HepG2 (cell line): ENCODE data around the gene SPATS2. TPM values are rescaled to one million over a fixed set of nuclear protein-coding genes. Genes with fewer than 3 reads are reported as not detected.

ENCODE experiments used
- ARID5B ChIP-seq: IDR thresholded peaks from 2 replicates; pipeline ENCODE4 v1.4.0; 2020; ENCODE audit warnings: mild to moderate bottlenecking, missing genetic modification reagents
- ATF1 ChIP-seq: IDR thresholded peaks from 2 replicates; pipeline ENCODE4 v1.6.1; 2016; ENCODE audit warnings: mild to moderate bottlenecking, control low read depth
- JARID2 ChIP-seq: sonication (generic); formaldehyde crosslinking; IDR thresholded peaks from 2 replicates; pipeline ENCODE4 v1.8.1; 2023; ENCODE audit warnings: missing genetic modification reagents, inconsistent platforms; ENCODE audit not compliant: insufficient replicate concordance
- MEF2D ChIP-seq: sonication (generic); formaldehyde crosslinking; IDR thresholded peaks from 2 replicates; pipeline ENCODE4 v1.5.1; 2020; ENCODE audit warnings: mild to moderate bottlenecking, missing genetic modification reagents
- MTA1 ChIP-seq: sonication (generic); formaldehyde crosslinking; IDR thresholded peaks from 2 replicates; pipeline ENCODE4 v1.4.0; 2020; ENCODE audit warnings: missing genetic modification reagents, mild to moderate bottlenecking, borderline replicate concordance
- NCOA5 ChIP-seq: sonication (generic); formaldehyde crosslinking; IDR thresholded peaks from 2 replicates; pipeline ENCODE4 v1.4.0; 2020; ENCODE audit warnings: missing genetic modification reagents
- PITX1 ChIP-seq: sonication (generic); formaldehyde crosslinking; IDR thresholded peaks from 2 replicates; pipeline ENCODE4 v1.5.1; 2020; ENCODE audit warnings: mild to moderate bottlenecking, missing genetic modification reagents
- SNRNP70 ChIP-seq: fragments of 200-400 bp; formaldehyde crosslinking; IDR thresholded peaks from 2 replicates; pipeline ENCODE4 v1.6.1; 2017; ENCODE audit warnings: mild to moderate bottlenecking, low read depth, low read length, moderate library complexity
- YEATS2 ChIP-seq: sonication (generic); formaldehyde crosslinking; IDR thresholded peaks from 2 replicates; pipeline ENCODE4 v1.4.0; 2020; ENCODE audit warnings: missing genetic modification reagents, borderline replicate concordance
- ZFX ChIP-seq: sonication (generic); formaldehyde crosslinking; IDR thresholded peaks from 2 replicates; pipeline ENCODE4 v1.4.0; 2020; ENCODE audit warnings: mild to moderate bottlenecking, low read depth, missing genetic modification reagents, moderate library complexity
- ZNF629 ChIP-seq: sonication (generic); formaldehyde crosslinking; conservative IDR thresholded peaks from 2 replicates; pipeline ENCODE4 v1.5.0; 2020; ENCODE audit warnings: missing genetic modification reagents
- ZNF652 ChIP-seq: IDR thresholded peaks from 2 replicates; pipeline ENCODE4 v1.6.1; 2016; ENCODE audit warnings: low read depth, borderline replicate concordance
- polyA plus RNA-seq, 8 experiments: library from polyadenylated mRNA; depleted of rRNA in 3 of 8; stranded (reverse) in 7 of 8; unstranded in 1 of 8; fragments of >200 nt; fragmentation: Illumina TruSeq in 4 of 8; extraction: Trizol in 4 of 8; gene quantifications; 2 replicates each; pipeline versions ENCODE4 v1.2.1 to v1.2.3, GENCODE V29; 2011 to 2016; ENCODE audit warnings: low read depth in 4 of 8, missing spikeins in 1 of 8, mixed read lengths in 1 of 8; ENCODE audit not compliant: insufficient read depth in 1 of 8
- total RNA-seq, 5 experiments: library from RNA; depleted of rRNA; stranded (reverse); fragments of >200 nt; fragmentation: Illumina TruSeq; extraction: Trizol; gene quantifications; 2 replicates each; pipeline ENCODE4 v1.2.3, GENCODE V29; 2016; ENCODE audit warnings: low read depth in 1 of 5
- TF ChIP-seq, protein P1 (sequence below): sonication (generic); formaldehyde crosslinking; IDR thresholded peaks from 2 replicates; pipeline ENCODE4 v1.8.0; 2022; ENCODE audit warnings: mild to moderate bottlenecking, missing genetic modification reagents, moderate library complexity
- TF ChIP-seq, protein P2 (sequence below), 2 experiments: fragments of 450-650 bp in 1 of 2; sonication (generic) in 1 of 2; formaldehyde crosslinking in 1 of 2; IDR thresholded peaks; 2 replicates each; pipeline versions ENCODE4 v1.6.1 to v1.8.0; 2016 to 2022; ENCODE audit warnings: antibody characterized with exemption in 1 of 2, mild to moderate bottlenecking in 1 of 2, missing genetic modification reagents in 1 of 2

The SPATS2 gene
- total and polyA plus RNA-seq, 2 of the 13 experiments (the other 11 are each of a cell fraction or from before 2014, with no cell fraction given): 19.3 to 28.1 TPM

DNA sequence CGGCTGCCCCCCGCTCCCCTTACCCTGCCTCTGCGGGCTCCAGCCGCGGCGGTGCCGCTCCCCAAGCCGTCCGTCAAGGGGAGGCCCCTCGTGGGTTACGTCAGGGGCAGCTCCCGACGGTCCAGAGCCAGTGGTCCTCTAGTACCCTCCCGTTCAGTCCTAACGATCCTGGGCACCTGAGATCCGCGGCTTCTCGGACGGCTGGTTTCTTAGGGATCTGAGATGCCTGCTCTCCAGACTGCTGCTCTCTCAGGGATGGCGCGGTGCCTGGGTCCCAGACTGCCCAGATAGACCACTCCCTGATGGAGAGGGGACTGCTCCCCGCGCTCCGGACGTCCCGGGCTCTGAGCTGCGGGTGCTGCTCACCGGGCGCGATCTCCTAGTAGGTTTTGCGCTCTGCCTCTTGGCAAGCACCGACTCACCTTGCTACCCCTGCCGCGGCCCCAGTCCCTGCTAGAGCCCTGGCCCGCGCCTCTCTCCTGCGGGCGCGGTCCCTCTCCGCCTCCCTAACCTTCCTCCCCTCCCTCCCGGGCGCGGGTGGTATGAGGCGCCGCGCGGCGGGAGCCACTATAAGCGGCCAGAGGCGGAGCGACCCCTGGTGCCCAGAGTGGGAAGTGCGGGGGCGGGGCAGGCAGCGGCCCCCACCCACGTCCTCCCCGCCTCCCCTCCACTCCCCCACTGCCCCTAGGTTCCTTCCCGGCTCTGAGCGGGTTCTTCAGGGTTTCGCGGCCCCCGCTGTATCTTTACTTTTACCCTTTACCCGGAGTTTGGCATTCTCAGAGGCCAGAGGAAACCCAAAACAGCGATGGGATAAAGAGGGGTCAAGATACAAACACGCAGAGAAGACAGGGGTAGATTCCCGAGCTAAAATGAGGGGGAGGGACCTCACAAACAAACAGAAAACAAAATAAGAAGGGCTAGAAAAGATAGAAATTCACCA, 30.3 kb upstream of the SPATS2 start, which contains the start of gene C1QL4 (continued):
- TF ChIP-seq ARID5B (CRISPR knock-in tag) (peak; percentile 33; the same call in 1 of the 2 replicates), ZNF652 (CRISPR knock-in tag) (no peak), YEATS2 (CRISPR knock-in tag) (no peak), JARID2 (CRISPR knock-in tag) (no peak), ZFX (CRISPR knock-in tag) (no peak), PITX1 (CRISPR knock-in tag) (no peak), ZNF629 (no peak), MTA1 (CRISPR knock-in tag) (no peak), ATF1 (CRISPR knock-in tag) (no peak), MEF2D (CRISPR knock-in tag) (no peak), NCOA5 (no peak), SNRNP70 (no peak)
- TF ChIP-seq, protein P1, sequence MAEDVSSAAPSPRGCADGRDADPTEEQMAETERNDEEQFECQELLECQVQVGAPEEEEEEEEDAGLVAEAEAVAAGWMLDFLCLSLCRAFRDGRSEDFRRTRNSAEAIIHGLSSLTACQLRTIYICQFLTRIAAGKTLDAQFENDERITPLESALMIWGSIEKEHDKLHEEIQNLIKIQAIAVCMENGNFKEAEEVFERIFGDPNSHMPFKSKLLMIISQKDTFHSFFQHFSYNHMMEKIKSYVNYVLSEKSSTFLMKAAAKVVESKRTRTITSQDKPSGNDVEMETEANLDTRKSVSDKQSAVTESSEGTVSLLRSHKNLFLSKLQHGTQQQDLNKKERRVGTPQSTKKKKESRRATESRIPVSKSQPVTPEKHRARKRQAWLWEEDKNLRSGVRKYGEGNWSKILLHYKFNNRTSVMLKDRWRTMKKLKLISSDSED: no peak
- TF ChIP-seq, protein P2, sequence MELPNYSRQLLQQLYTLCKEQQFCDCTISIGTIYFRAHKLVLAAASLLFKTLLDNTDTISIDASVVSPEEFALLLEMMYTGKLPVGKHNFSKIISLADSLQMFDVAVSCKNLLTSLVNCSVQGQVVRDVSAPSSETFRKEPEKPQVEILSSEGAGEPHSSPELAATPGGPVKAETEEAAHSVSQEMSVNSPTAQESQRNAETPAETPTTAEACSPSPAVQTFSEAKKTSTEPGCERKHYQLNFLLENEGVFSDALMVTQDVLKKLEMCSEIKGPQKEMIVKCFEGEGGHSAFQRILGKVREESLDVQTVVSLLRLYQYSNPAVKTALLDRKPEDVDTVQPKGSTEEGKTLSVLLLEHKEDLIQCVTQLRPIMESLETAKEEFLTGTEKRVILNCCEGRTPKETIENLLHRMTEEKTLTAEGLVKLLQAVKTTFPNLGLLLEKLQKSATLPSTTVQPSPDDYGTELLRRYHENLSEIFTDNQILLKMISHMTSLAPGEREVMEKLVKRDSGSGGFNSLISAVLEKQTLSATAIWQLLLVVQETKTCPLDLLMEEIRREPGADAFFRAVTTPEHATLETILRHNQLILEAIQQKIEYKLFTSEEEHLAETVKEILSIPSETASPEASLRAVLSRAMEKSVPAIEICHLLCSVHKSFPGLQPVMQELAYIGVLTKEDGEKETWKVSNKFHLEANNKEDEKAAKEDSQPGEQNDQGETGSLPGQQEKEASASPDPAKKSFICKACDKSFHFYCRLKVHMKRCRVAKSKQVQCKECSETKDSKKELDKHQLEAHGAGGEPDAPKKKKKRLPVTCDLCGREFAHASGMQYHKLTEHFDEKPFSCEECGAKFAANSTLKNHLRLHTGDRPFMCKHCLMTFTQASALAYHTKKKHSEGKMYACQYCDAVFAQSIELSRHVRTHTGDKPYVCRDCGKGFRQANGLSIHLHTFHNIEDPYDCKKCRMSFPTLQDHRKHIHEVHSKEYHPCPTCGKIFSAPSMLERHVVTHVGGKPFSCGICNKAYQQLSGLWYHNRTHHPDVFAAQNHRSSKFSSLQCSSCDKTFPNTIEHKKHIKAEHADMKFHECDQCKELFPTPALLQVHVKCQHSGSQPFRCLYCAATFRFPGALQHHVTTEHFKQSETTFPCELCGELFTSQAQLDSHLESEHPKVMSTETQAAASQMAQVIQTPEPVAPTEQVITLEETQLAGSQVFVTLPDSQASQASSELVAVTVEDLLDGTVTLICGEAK (IDR thresholded peaks at IDR 0.05): no peak
- TF ChIP-seq, protein P2 (CRISPR knock-in tag; IDR thresholded peaks at IDR 0.05): no peak
